OCI-LY3 (cell line): Measurements from ENCODE around the gene KCNQ1.

Experiments
- CTCF ChIP-seq: fragments of 200-600, 300-600 bp; sonication (generic); IDR thresholded peaks from 2 replicates; pipeline ENCODE4 v1.5.1; 2014; ENCODE audit warnings: antibody characterized with exemption, low read length, low read depth
- EZH2phosphoT487 ChIP-seq: fragments of 200-600 bp; shearing (Covaris generic); IDR thresholded peaks from 2 replicates; pipeline ENCODE4 v1.6.1; 2018; ENCODE audit warnings: antibody characterized with exemption, mixed run types, low read depth

- TF ChIP-seq CTCF (no peak), EZH2phosphoT487 (no peak)
These were observed 361.7 kb downstream of the KCNQ1 start for GRCh38 chr11:2806351-2807024.
